Neural cell (in vitro differentiated cells): ENCODE results near the gene MTR. TPM values are rescaled to one million over a fixed set of nuclear protein-coding genes. Genes with fewer than 3 reads are reported as not detected.

ENCODE experiments used
- H2AFZ ChIP-seq: fragments of 200-600, 300-800 bp; sonication (generic), shearing (Covaris generic); 2 replicates; pipeline ENCODE4 v1.6.0; 2014; ENCODE audit warnings: low read depth, mild to moderate bottlenecking, antibody characterized with exemption, low read length, moderate library complexity
- H3F3A ChIP-seq: fragments of 200-600 bp; shearing (Covaris generic); 2 replicates; pipeline ENCODE4 v1.6.1; 2016; ENCODE audit warnings: mild to moderate bottlenecking, moderate library complexity, mixed read lengths, antibody characterized with exemption, low read length; ENCODE audit not compliant: insufficient read depth, poor library complexity, severe bottlenecking
- H3K27ac ChIP-seq: fragments of 200-600, 300-800 bp; sonication (generic), shearing (Covaris generic); 2 replicates; pipeline ENCODE4 v1.5.1; 2014; ENCODE audit warnings: mild to moderate bottlenecking, low read length, moderate library complexity
- H3K27me3 ChIP-seq: fragments of 300-800, 200-600 bp; sonication (generic), shearing (Covaris generic); 2 replicates; pipeline ENCODE4 v1.6.0; 2014; ENCODE audit warnings: mild to moderate bottlenecking, low read depth, low read length, moderate library complexity; ENCODE audit not compliant: insufficient read depth
- H3K36me3 ChIP-seq: fragments of 300-800, 200-600 bp; sonication (generic), shearing (Covaris generic); 2 replicates; pipeline ENCODE4 v1.5.1; 2014; ENCODE audit warnings: mild to moderate bottlenecking, antibody characterized with exemption, low read length, moderate library complexity; ENCODE audit not compliant: insufficient read depth
- H3K4me2 ChIP-seq: fragments of 300-800, 200-600 bp; sonication (generic), shearing (Covaris generic); 2 replicates; pipeline ENCODE4 v1.6.0; 2014; ENCODE audit warnings: mild to moderate bottlenecking, low read length
- H3K4me3 ChIP-seq: fragments of 300-800, 200-600 bp; sonication (generic), shearing (Covaris generic); 2 replicates; pipeline ENCODE4 v1.5.1; 2014; ENCODE audit warnings: mild to moderate bottlenecking, low read length, moderate library complexity
- H3K79me2 ChIP-seq: fragments of 200-600 bp; shearing (Covaris generic); replicated peaks from 2 replicates; pipeline ENCODE4 v1.6.0; 2014; ENCODE audit warnings: mild to moderate bottlenecking, low read length, moderate library complexity; ENCODE audit not compliant: insufficient read depth
- H3K9ac ChIP-seq: fragments of 300-800, 200-600 bp; sonication (generic), shearing (Covaris generic); 2 replicates; pipeline ENCODE4 v1.6.1; 2016; ENCODE audit warnings: mild to moderate bottlenecking, low read length, mixed read lengths
- H3K9me2 ChIP-seq: fragments of 200-600 bp; shearing (Covaris generic); 2 replicates; pipeline ENCODE4 v1.6.1; 2016; ENCODE audit warnings: mild to moderate bottlenecking, low read length, mixed read lengths; ENCODE audit not compliant: insufficient read depth
- H3K9me3 ChIP-seq: fragments of 200-600, 300-800 bp; sonication (generic), shearing (Covaris generic); 2 replicates; pipeline ENCODE4 v1.6.1; 2016; ENCODE audit warnings: mild to moderate bottlenecking, mixed run types, low read length, moderate library complexity, mixed read lengths
- H4K20me1 ChIP-seq: fragments of 200-600 bp; shearing (Covaris generic); 2 replicates; pipeline ENCODE4 v1.6.1; 2016; ENCODE audit warnings: mild to moderate bottlenecking, mixed run types; ENCODE audit not compliant: insufficient read depth
- CTCF ChIP-seq: fragments of 450-650 bp; IDR thresholded peaks from 2 replicates; pipeline ENCODE4 v1.5.1; 2014; ENCODE audit warnings: antibody characterized with exemption, mild to moderate bottlenecking, moderate library complexity; ENCODE audit not compliant: poor library complexity, severe bottlenecking
- EP300 ChIP-seq: fragments of 450-650 bp; conservative IDR thresholded peaks from 2 replicates; pipeline ENCODE4 v1.6.1; 2014; ENCODE audit warnings: antibody characterized with exemption, mild to moderate bottlenecking, moderate library complexity; ENCODE audit not compliant: poor library complexity, severe bottlenecking
- EZH2 ChIP-seq: fragments of 200-600, 300-800 bp; shearing (Covaris generic), sonication (generic); IDR thresholded peaks from 2 replicates; pipeline ENCODE4 v1.6.1; 2014; ENCODE audit warnings: antibody characterized with exemption, low read length, borderline replicate concordance, mild to moderate bottlenecking; ENCODE audit not compliant: insufficient read depth, poor library complexity, severe bottlenecking
- MXI1 ChIP-seq: fragments of 450-650 bp; conservative IDR thresholded peaks from 2 replicates; pipeline ENCODE4 v1.6.1; 2014; ENCODE audit warnings: antibody characterized with exemption, mild to moderate bottlenecking; ENCODE audit not compliant: poor library complexity, severe bottlenecking
- POLR2AphosphoS5 ChIP-seq: IDR thresholded peaks from 2 replicates; pipeline ENCODE4 v1.6.1; 2012
- RAD21 ChIP-seq: fragments of 450-650 bp; conservative IDR thresholded peaks from 2 replicates; pipeline ENCODE4 v1.6.1; 2014; ENCODE audit warnings: antibody characterized with exemption, mild to moderate bottlenecking, moderate library complexity
- SMC3 ChIP-seq: fragments of 450-650 bp; conservative IDR thresholded peaks from 2 replicates; pipeline ENCODE4 v1.6.1; 2014; ENCODE audit warnings: antibody characterized with exemption, mild to moderate bottlenecking, moderate library complexity; ENCODE audit not compliant: poor library complexity
- TAF1 ChIP-seq: IDR thresholded peaks from 2 replicates; pipeline ENCODE4 v1.6.1; 2012; ENCODE audit warnings: low read depth
- polyA plus RNA-seq: library from polyadenylated mRNA; depleted of rRNA; stranded (reverse); fragments of >200 nt; gene quantifications from 2 replicates; pipeline ENCODE4 v1.2.3, GENCODE V29; 2014
- TF ChIP-seq, protein P1 (sequence below): IDR thresholded peaks from 2 replicates; pipeline ENCODE4 v1.6.1; 2012; ENCODE audit warnings: borderline replicate concordance

Gene MTR
- polyA plus RNA-seq, 1 donor from 2014 or later = 14.1 TPM

GRCh38 chr1:236850077-236850979 is 55.2 kb downstream of the MTR start:
- peak overlapping the region; percentile 34 for H3K27ac ChIP-seq
- no peak overlapping the region for H3K4me3 ChIP-seq
- no peaks in the 10 kb centered on the region for H3K79me2 ChIP-seq
- H3K27me3 ChIP-seq = no peaks in the 10 kb centered on the region
- TF ChIP-seq, protein P1, sequence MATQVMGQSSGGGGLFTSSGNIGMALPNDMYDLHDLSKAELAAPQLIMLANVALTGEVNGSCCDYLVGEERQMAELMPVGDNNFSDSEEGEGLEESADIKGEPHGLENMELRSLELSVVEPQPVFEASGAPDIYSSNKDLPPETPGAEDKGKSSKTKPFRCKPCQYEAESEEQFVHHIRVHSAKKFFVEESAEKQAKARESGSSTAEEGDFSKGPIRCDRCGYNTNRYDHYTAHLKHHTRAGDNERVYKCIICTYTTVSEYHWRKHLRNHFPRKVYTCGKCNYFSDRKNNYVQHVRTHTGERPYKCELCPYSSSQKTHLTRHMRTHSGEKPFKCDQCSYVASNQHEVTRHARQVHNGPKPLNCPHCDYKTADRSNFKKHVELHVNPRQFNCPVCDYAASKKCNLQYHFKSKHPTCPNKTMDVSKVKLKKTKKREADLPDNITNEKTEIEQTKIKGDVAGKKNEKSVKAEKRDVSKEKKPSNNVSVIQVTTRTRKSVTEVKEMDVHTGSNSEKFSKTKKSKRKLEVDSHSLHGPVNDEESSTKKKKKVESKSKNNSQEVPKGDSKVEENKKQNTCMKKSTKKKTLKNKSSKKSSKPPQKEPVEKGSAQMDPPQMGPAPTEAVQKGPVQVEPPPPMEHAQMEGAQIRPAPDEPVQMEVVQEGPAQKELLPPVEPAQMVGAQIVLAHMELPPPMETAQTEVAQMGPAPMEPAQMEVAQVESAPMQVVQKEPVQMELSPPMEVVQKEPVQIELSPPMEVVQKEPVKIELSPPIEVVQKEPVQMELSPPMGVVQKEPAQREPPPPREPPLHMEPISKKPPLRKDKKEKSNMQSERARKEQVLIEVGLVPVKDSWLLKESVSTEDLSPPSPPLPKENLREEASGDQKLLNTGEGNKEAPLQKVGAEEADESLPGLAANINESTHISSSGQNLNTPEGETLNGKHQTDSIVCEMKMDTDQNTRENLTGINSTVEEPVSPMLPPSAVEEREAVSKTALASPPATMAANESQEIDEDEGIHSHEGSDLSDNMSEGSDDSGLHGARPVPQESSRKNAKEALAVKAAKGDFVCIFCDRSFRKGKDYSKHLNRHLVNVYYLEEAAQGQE = no peak
- TF ChIP-seq CTCF (no peak), POLR2AphosphoS5 (no peak), EZH2 (no peak), MXI1 (no peak), TAF1 (no peak), EP300 (no peak), RAD21 (no peak), SMC3 (no peak)
- no peak overlapping the region for H2AFZ ChIP-seq
- H3K4me2 ChIP-seq = no peak overlapping the region
- no peaks in the 10 kb centered on the region for H3K9me3 ChIP-seq
- H3F3A ChIP-seq = no peaks in the 10 kb centered on the region
- no peaks in the 10 kb centered on the region for H3K36me3 ChIP-seq
- no peaks in the 10 kb centered on the region for H3K9me2 ChIP-seq
- H4K20me1 ChIP-seq = no peaks in the 10 kb centered on the region
- H3K9ac ChIP-seq = no peak overlapping the region

GRCh38 chr1:236851871-236852270 is 56.8 kb downstream of the MTR start:
- Histone ChIP-seq H4K20me1 (no peaks in the 10 kb centered on the region), H3K4me3 (no peak overlapping the region), H3K79me2 (no peaks in the 10 kb centered on the region), H3F3A (no peaks in the 10 kb centered on the region), H3K9me2 (no peaks in the 10 kb centered on the region), H3K9ac (no peak overlapping the region), H3K36me3 (no peaks in the 10 kb centered on the region), H3K9me3 (no peaks in the 10 kb centered on the region), H2AFZ (no peak overlapping the region), H3K27ac (no peak overlapping the region), H3K4me2 (no peak overlapping the region), H3K27me3 (no peaks in the 10 kb centered on the region)
- TF ChIP-seq EZH2 = no peak
- no peak for TF ChIP-seq CTCF
- no peak for TF ChIP-seq RAD21
- no peak for TF ChIP-seq POLR2AphosphoS5
- no peak for TF ChIP-seq MXI1
- TF ChIP-seq EP300 = no peak
- no peak for TF ChIP-seq TAF1
- TF ChIP-seq SMC3 = no peak
- TF ChIP-seq, protein P1 = no peak
